Activated CD8-positive, alpha-beta memory T cell treated with anti-CD3 and anti-CD28 coated beads, Interleukin-2, amount 50 U/mL, for 1 hour (primary cell): ENCODE results near the gene NID1.

Source experiments
- DNase-seq: peaks from one replicate; pipeline ENCODE4 v3.0.0-alpha.2; 2020; ENCODE audit errors: extremely low read depth

Gene NID1

GRCh38 chr1:236065509-236066005 lies 667 bp upstream of the NID1 start:
- DNase-seq: no peak

- DNase-seq: no peak
Measured at GRCh38 chr1:236063919-236064673, 794 bp downstream of the NID1 start.

- no peak for DNase-seq
Measured at GRCh38 chr1:236063551-236063918, 1.4 kb downstream of the NID1 start.

- no peak for DNase-seq
Measured at GRCh38 chr1:236060286-236060685, 4.6 kb downstream of the NID1 start.

GRCh38 chr1:236059011-236059410 lies 5.9 kb downstream of the NID1 start:
- no peak for DNase-seq

- no peak for DNase-seq
Measured at GRCh38 chr1:236058141-236058934, 6.6 kb downstream of the NID1 start.

GRCh38 chr1:236057546-236057945 lies 7.3 kb downstream of the NID1 start:
- DNase-seq: no peak

GRCh38 chr1:236052232-236052993 lies 12.5 kb downstream of the NID1 start:
- no peak for DNase-seq

- DNase-seq: no peak
Measured at GRCh38 chr1:236051242-236051791, 13.6 kb downstream of the NID1 start.

- no peak for DNase-seq
Measured at GRCh38 chr1:236045771-236046170, 19.1 kb downstream of the NID1 start.

- no peak for DNase-seq
Measured at GRCh38 chr1:236044341-236044740, 20.5 kb downstream of the NID1 start.

- no peak for DNase-seq
Measured at GRCh38 chr1:236041631-236042618, 23.0 kb downstream of the NID1 start.

GRCh38 chr1:236039740-236040685 lies 24.9 kb downstream of the NID1 start:
- DNase-seq: no peak

GRCh38 chr1:236038034-236038433 lies 26.9 kb downstream of the NID1 start:
- DNase-seq: no peak

- DNase-seq: no peak
Measured at GRCh38 chr1:236035681-236036101, 29.2 kb downstream of the NID1 start.

- DNase-seq: no peak
Measured at GRCh38 chr1:236033336-236033735, 31.6 kb downstream of the NID1 start.

- DNase-seq: no peak
Measured at GRCh38 chr1:236030534-236030933, 34.4 kb downstream of the NID1 start.

- no peak for DNase-seq
Measured at GRCh38 chr1:236029428-236029940, 35.4 kb downstream of the NID1 start.

- no peak for DNase-seq
Measured at GRCh38 chr1:236027104-236027503, 37.8 kb downstream of the NID1 start.
